ENCODE data around the gene PDZRN4. TPM values are rescaled to one million over a fixed set of nuclear protein-coding genes. Genes with fewer than 3 reads are reported as not detected.

The PDZRN4 gene
- total and polyA plus RNA-seq, 8 donors, result 0.12 to 0.26 (median 0.23) TPM; not detected in 4

- no peak overlapping the region for H3K27ac ChIP-seq
- FAIRE-seq (no peak), DNase-seq (no peak), ATAC-seq (no peak)
- intact Hi-C loops (cut with DNase I), result no loop called here
- WGBS, 2 donors, result 51 to 53% methylated on average over 4 of the region's 4 CpGs
- TF ChIP-seq CTCF (IDR thresholded peaks at IDR 0.05), result no peak
- H3K36me3 ChIP-seq, result no peaks in the 10 kb centered on the region
- no peaks in the 10 kb centered on the region for H3K27me3 ChIP-seq
- H3K4me3 ChIP-seq, result no peak overlapping the region
- no peaks in the 10 kb centered on the region for H3K9me3 ChIP-seq
- no peaks in the 10 kb centered on the region for H3K4me1 ChIP-seq
Measured at GRCh38 chr12:41548926-41549325, 360.8 kb downstream of the PDZRN4 start.

GRCh38 chr12:41552588-41552987 lies 364.5 kb downstream of the PDZRN4 start:
- Histone ChIP-seq H3K4me3 (no peak overlapping the region), H3K27me3 (no peaks in the 10 kb centered on the region), H3K27ac (no peak overlapping the region), H3K9me3 (no peaks in the 10 kb centered on the region), H3K36me3 (no peaks in the 10 kb centered on the region), H3K4me1 (no peaks in the 10 kb centered on the region)
- no peak for ATAC-seq
- intact Hi-C loops (cut with DNase I), result no loop called here
- DNase-seq, result no peak
- no peak for FAIRE-seq
- no peak for TF ChIP-seq CTCF (IDR thresholded peaks at IDR 0.05)
- WGBS, 2 donors, result 53 to 59% methylated on average over 9 of the region's 9 CpGs

- Histone ChIP-seq H3K27ac (no peak overlapping the region), H3K27me3 (no peaks in the 10 kb centered on the region), H3K9me3 (no peaks in the 10 kb centered on the region), H3K4me3 (no peak overlapping the region), H3K4me1 (no peaks in the 10 kb centered on the region), H3K36me3 (no peaks in the 10 kb centered on the region)
- intact Hi-C loops (cut with DNase I), result no loop called here
- 59 to 69% methylated on average over 3 of the region's 3 CpGs for WGBS, 2 donors
- DNase-seq, result no peak
- FAIRE-seq, result no peak
- no peak for ATAC-seq
- no peak for TF ChIP-seq CTCF (IDR thresholded peaks at IDR 0.05)
Measured at GRCh38 chr12:41556176-41556575, 368.1 kb downstream of the PDZRN4 start.

DNA sequence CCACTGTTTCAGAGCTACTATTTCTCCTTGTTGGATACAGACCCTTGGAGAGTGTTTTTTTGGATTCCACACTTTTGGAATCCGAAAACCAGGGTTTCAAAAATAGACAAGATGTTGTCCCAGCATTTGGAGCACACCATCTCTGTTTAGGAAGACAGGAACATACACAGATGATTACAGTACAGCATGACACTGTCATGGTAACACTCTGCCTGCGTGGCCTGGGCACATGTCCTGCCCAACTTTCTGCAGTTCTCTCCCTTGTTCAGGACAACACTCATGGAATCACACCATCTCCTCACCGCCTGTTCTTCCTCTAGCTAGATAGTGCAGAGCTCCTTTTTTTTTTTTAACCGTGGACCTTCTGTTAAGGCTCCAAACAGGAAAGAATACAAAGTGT lies 369.2 kb downstream of the PDZRN4 start:
- Histone ChIP-seq H3K9me3 (no peaks in the 10 kb centered on the region), H3K4me1 (no peaks in the 10 kb centered on the region), H3K27me3 (no peaks in the 10 kb centered on the region), H3K4me3 (no peak overlapping the region), H3K27ac (no peak overlapping the region), H3K36me3 (no peaks in the 10 kb centered on the region)
- 61 to 75% methylated on average over 4 of the region's 4 CpGs for WGBS, 2 donors
- no peak for TF ChIP-seq CTCF (IDR thresholded peaks at IDR 0.05)
- no peak for FAIRE-seq
- intact Hi-C loops (cut with DNase I), result no loop called here
- no peak for ATAC-seq
- no peak for DNase-seq

DNA sequence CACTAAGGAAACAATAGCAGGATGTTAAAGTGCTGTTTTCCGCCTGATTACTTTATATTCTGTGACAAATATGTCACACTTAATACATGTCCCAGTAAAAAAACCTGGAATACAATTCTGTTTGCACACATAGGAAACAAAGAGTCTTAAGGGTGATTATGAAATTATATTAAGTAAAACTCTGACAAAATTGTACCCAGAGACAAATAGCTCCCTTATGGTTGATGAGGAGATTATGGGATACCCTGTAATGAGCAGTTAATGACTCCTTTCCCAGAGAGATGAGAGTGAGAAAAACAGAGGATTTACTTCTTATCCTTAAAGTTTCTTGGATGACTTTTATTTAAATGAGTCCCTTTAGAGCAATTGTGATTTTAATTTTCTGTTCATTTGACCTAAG lies 370.6 kb downstream of the PDZRN4 start:
- no peaks in the 10 kb centered on the region for H3K27me3 ChIP-seq
- DNase-seq, result no peak
- H3K4me3 ChIP-seq, result no peak overlapping the region
- no peaks in the 10 kb centered on the region for H3K4me1 ChIP-seq
- no peak for ATAC-seq
- no peak overlapping the region for H3K27ac ChIP-seq
- H3K9me3 ChIP-seq, result no peaks in the 10 kb centered on the region
- WGBS, 2 donors, result 59 to 75% methylated on average over 1 of the region's 1 CpG
- no peaks in the 10 kb centered on the region for H3K36me3 ChIP-seq
- no peak for TF ChIP-seq CTCF (IDR thresholded peaks at IDR 0.05)
- no peak for FAIRE-seq
- intact Hi-C loops (cut with DNase I), result no loop called here
